Tibial nerve (tissue), 4 donors: ENCODE data around the gene PLPPR2.
"Not testable (repeated sequence)": the region's sequence is repeated elsewhere in the genome, so short reads cannot be mapped to it uniquely, and the experiment has no call there.

ENCODE experiments used
- CTCF ChIP-seq, 5 experiments: fragments of 200-600 bp in 3 of 5; fragments of 450-650 bp in 2 of 5; sonication (generic) in 3 of 5; IDR thresholded peaks; one replicate each; pipeline ENCODE4 v1.5.1; 2016 to 2019; ENCODE audit warnings: antibody characterized with exemption in 5 of 5, mild to moderate bottlenecking in 3 of 5, moderate library complexity in 2 of 5
- EP300 ChIP-seq, 2 donors: sonication (generic); formaldehyde crosslinking; IDR thresholded peaks; one replicate each; pipeline ENCODE4 v1.6.1; 2017; ENCODE audit warnings: antibody characterized with exemption in 2 of 2, mild to moderate bottlenecking in 1 of 2
- POLR2A ChIP-seq, 2 donors: fragments of 450-650 bp; IDR thresholded peaks; one replicate each; pipeline ENCODE4 v1.6.1; 2017; ENCODE audit warnings: antibody characterized with exemption in 2 of 2, mild to moderate bottlenecking in 2 of 2, moderate library complexity in 2 of 2

- not testable (repeated sequence) for TF ChIP-seq CTCF, POLR2A, EP300 (IDR thresholded peaks at IDR 0.05)
Measured at GRCh38 chr19:11379269-11379845, 24.1 kb downstream of the PLPPR2 start.
